DMS153 (cell line): ENCODE results near the gene AP2B1.
"Not testable (repeated sequence)": the region's sequence is repeated elsewhere in the genome, so short reads cannot be mapped to it uniquely, and the experiment has no call there.

Experiments used
- DNase-seq: peaks from one replicate; lab custom pipeline; 2025; lab: John Stamatoyannopoulos, UW

Gene AP2B1

GRCh38 chr17:35748979-35749378 lies 161.9 kb downstream of the AP2B1 start:
- no peak for DNase-seq

GRCh38 chr17:35749560-35750412 lies 162.7 kb downstream of the AP2B1 start:
- no peak for DNase-seq

- no peak for DNase-seq
Observed at GRCh38 chr17:35750526-35751395, 163.6 kb downstream of the AP2B1 start.

GRCh38 chr17:35751541-35751940 lies 164.4 kb downstream of the AP2B1 start:
- not testable (repeated sequence) for DNase-seq

GRCh38 chr17:35752471-35752870 lies 165.3 kb downstream of the AP2B1 start:
- DNase-seq, result peak; percentile 34

- DNase-seq, result no peak
Observed at GRCh38 chr17:35752945-35753764, 166.0 kb downstream of the AP2B1 start, which contains the start of gene GAS2L2. GAS2L2 (minus strand) TSS chr17:35753239; CDS start chr17:35752850, 389 bp downstream.

- DNase-seq, result no peak
Observed at GRCh38 chr17:35757243-35757642, 170.1 kb downstream of the AP2B1 start.

GRCh38 chr17:35760587-35760986 lies 173.5 kb downstream of the AP2B1 start, which contains the start of gene C17orf50:
C17orf50 (plus strand) TSS chr17:35760887; CDS start chr17:35760942, 55 bp downstream.
- no peak for DNase-seq

- DNase-seq, result no peak
Observed at GRCh38 chr17:35761601-35762000, 174.5 kb downstream of the AP2B1 start.

GRCh38 chr17:35763767-35764122 lies 176.6 kb downstream of the AP2B1 start:
- no peak for DNase-seq

GRCh38 chr17:35764123-35764991 lies 177.2 kb downstream of the AP2B1 start:
- DNase-seq, result peak; percentile 85

- DNase-seq, result no peak
Observed at GRCh38 chr17:35765086-35765710, 178.1 kb downstream of the AP2B1 start.

- no peak for DNase-seq
Observed at GRCh38 chr17:35765756-35766488, 178.8 kb downstream of the AP2B1 start.

- DNase-seq, result no peak
Observed at GRCh38 chr17:35766489-35766877, 179.4 kb downstream of the AP2B1 start.

GRCh38 chr17:35766903-35767510 lies 179.9 kb downstream of the AP2B1 start:
- DNase-seq, result no peak

- DNase-seq, result no peak
Observed at GRCh38 chr17:35768797-35769196, 181.7 kb downstream of the AP2B1 start.

GRCh38 chr17:35769895-35770486 lies 182.9 kb downstream of the AP2B1 start:
- no peak for DNase-seq

GRCh38 chr17:35773129-35773528 lies 186.0 kb downstream of the AP2B1 start:
- DNase-seq, result no peak
